Measurements from ENCODE around the gene RHBDL3. TPM values are rescaled to one million over a fixed set of nuclear protein-coding genes. Genes with fewer than 3 reads are reported as not detected.

Gene RHBDL3
- total and polyA plus RNA-seq, 7 experiments from 2014 or later = 0.07 to 0.39 TPM; not detected in 5

DNA sequence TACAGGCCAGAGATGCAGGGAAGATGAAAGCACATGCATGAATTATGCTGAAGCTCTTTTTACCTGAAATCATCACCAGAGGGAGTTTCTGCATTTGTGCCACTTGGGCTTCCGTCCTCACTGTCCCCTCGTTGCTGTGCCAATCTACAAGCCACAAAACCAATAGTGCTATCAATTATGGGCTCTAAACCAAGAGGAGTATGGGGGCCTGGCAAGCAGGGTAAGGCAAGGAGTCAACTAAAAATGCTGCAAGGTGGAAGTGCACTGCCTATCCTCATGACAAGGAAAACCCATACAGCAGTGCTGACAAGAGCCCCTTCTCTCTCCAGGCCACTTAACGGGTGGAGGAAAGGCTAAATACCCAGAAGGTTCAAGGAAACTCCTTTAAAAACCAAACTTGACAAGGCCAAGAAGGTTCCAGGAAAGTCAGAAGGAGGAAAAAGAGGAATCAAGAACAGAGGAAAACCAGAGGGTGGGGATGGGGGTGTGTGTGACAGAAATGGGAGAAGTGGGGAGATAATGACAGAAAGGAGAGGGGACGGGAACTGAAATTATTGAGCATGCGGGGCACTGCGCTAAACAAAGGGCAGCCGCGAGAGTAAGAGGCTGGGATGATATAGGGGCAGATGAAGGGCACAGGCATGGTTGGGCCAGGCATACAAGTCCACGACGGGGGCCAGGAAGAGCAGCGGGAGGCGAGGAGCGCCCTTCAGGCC is 75.7 kb downstream of the RHBDL3 start:
- H3K27ac Mint-ChIP-seq = peak overlapping the region; percentile 83 to 96 (median 92)
- H3K4me3 Mint-ChIP-seq = peak overlapping the region; percentile 83 to 94 (median 92)
- H3K9me3 Mint-ChIP-seq = no peaks in the 10 kb centered on the region
- peaks cover 0 to 12% (median 0%) of the 10 kb centered on the region in 5 donors for H3K36me3 Mint-ChIP-seq
- Histone ChIP-seq H3K4me1 (ENCODE audit: control insufficient read depth in 2 of 2, insufficient read depth in 2 of 2, low read length in 2 of 2) (peaks cover 5 to 9% of the 10 kb centered on the region in 2 donors), H3K27ac (ENCODE audit: low read depth, low read length) (peak overlapping the region; percentile 80), H3K36me3 (ENCODE audit: control insufficient read depth in 2 of 3, insufficient read depth in 3 of 3, low read length in 3 of 3) (peaks cover 0 to 27% (median 0%) of the 10 kb centered on the region in 3 experiments), H3K9me3 (ENCODE audit: control insufficient read depth in 2 of 3, low read length in 3 of 3) (no peaks in the 10 kb centered on the region), H3K27me3 (ENCODE audit: control insufficient read depth in 2 of 2, insufficient read depth in 2 of 2, low read length in 2 of 2) (no peaks in the 10 kb centered on the region), H3K4me3 (ENCODE audit: low read length) (peak overlapping the region; percentile 64)
- CTCF ChIA-PET = no interaction called here
- peak; percentile 24 to 72 (median 67) for DNase-seq
- H3K27me3 Mint-ChIP-seq = no peaks in the 10 kb centered on the region
- intact Hi-C loops (cut with micrococcal nuclease) = loop anchor here (1.0 kb wide), 4 partner anchors 9 to 88 kb away; partner anchors contain the start of gene ZNF207 (in 2 of the 2)
- peak; percentile 72 for ATAC-seq
- peaks cover 19 to 33% (median 25%) of the 10 kb centered on the region in 7 donors for H3K4me1 Mint-ChIP-seq
- POLR2A ChIA-PET = interaction anchor here (0.6 to 1.8 kb wide), 7 partner anchors 8 to 103 kb away, joined by 3 to 11 read pairs (median 4); partner anchors contain the start of genes PSMD11 and ZNF207

DNA sequence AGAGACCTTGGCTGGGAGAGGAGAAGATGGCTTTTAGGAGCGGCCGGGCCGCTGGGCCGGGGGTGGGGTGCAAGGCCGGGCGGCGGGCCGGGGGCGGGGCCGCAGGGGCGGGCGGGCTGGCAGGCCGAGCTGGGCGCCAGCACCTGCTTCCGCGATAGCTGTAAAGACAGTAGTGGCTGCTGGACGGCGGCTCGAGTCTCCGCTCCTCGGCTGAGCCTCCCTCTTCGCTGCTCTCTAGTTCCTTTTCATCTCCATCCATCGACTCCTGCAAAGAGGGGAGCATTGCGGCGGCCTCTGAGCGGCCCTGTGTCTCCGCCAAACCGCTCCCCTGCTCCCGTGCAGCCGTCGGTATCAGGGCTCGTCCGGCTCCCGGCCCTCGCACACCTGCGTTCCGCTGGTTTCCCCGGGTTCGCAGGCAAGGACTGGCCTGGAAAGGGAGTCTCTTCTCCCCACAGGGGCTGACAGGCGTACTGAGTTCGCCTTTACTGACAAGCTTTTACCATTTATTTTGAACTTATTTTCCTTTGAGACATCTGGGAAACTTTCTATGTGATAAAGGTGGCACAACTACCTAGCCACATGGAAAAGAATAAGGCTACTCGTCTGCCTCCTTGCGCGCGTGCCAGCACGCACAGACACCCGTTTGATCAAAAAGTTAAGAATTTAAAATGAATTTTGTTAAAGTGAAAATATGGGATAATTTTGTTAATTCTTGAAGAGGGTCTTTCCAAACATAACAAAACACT is 76.4 kb downstream of the RHBDL3 start, which contains the start of gene C17orf75:
Gene C17orf75, minus strand, starts transcription at position 317 of the 746 bp plus-strand sequence. Its CDS starts 34 bp downstream, at position 283.
- H3K4me1 ChIP-seq (ENCODE audit: control insufficient read depth in 2 of 2, insufficient read depth in 2 of 2, low read length in 2 of 2) = peaks cover 5 to 9% of the 10 kb centered on the region in 2 donors
- DNase-seq (peak; percentile 63 to 81 (median 76)), ATAC-seq (peak; percentile 92)
- ChIA-PET POLR2A (interaction anchor here (0.6 to 1.8 kb wide), 6 partner anchors 9 to 102 kb away, joined by 3 to 6 read pairs (median 4); partner anchors contain the start of gene PSMD11), CTCF (no interaction called here)
- H3K27ac ChIP-seq (ENCODE audit: low read depth, low read length) = peak within 1 kb of the TSS; percentile 80
- Mint-ChIP-seq H3K9me3 (no peaks in the 10 kb centered on the region), H3K4me1 (peaks cover 19 to 33% (median 25%) of the 10 kb centered on the region in 7 donors), H3K36me3 (peaks cover 0 to 10% (median 0%) of the 10 kb centered on the region in 5 donors), H3K27ac (peak within 1 kb of the TSS; percentile 83 to 96 (median 93)), H3K27me3 (no peaks in the 10 kb centered on the region), H3K4me3 (peak within 1 kb of the TSS; percentile 83 to 94 (median 92))
- H3K4me3 ChIP-seq (ENCODE audit: low read length) = peak within 1 kb of the TSS; percentile 64
- H3K9me3 ChIP-seq (ENCODE audit: control insufficient read depth in 2 of 3, low read length in 3 of 3) = no peaks in the 10 kb centered on the region
- H3K27me3 ChIP-seq (ENCODE audit: control insufficient read depth in 2 of 2, insufficient read depth in 2 of 2, low read length in 2 of 2) = no peaks in the 10 kb centered on the region
- peaks cover 0 to 22% (median 0%) of the 10 kb centered on the region in 3 experiments for H3K36me3 ChIP-seq (ENCODE audit: control insufficient read depth in 2 of 3, insufficient read depth in 3 of 3, low read length in 3 of 3)
- intact Hi-C loops (cut with micrococcal nuclease) = loop anchor here (1.0 kb wide), 5 partner anchors 8 to 102 kb away; partner anchors contain the start of genes ZNF207 (in 2 of the 2) and PSMD11 (in 1 of the 2)

DNA sequence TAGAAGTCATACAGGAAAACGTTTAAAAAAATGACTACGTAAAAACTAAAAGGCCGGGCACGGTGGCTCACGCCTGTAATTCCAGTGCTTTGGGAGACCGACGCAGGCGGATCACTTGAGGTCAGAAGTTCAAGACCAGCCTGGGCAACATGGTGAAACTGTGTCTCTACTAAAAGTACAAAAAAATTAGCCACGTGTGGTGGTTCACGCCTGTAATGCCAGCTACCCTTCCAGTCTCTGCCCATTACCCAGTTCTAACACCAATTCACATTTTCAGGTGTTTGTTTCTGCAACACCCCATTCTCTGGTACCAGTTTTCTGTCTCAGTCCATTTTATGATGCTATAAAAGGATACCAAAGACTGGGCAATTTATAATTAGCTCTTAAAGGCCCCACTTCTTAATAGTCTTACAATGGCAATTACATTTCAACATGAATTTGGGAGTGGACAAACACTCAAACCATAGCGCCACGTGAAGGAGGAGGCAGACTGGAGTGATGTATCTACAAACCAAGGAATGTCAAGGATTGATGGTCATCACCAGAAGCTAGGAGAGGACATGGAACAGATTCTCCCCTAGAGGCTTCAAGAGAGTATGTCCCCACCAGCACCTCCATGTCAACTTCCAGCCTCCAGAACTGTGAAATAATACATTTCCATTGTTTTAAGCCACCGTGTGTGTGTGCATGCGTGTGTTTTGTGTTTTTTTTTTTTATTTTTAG is 77.1 kb downstream of the RHBDL3 start:
- Histone ChIP-seq H3K27me3 (ENCODE audit: control insufficient read depth in 2 of 2, insufficient read depth in 2 of 2, low read length in 2 of 2) (no peaks in the 10 kb centered on the region), H3K27ac (ENCODE audit: low read depth, low read length) (peak overlapping the region; percentile 80), H3K9me3 (ENCODE audit: control insufficient read depth in 2 of 3, low read length in 3 of 3) (no peaks in the 10 kb centered on the region), H3K4me3 (ENCODE audit: low read length) (peak overlapping the region; percentile 64), H3K36me3 (ENCODE audit: control insufficient read depth in 2 of 3, insufficient read depth in 3 of 3, low read length in 3 of 3) (peaks cover 0 to 15% (median 0%) of the 10 kb centered on the region in 3 experiments), H3K4me1 (ENCODE audit: control insufficient read depth in 2 of 2, insufficient read depth in 2 of 2, low read length in 2 of 2) (peaks cover 5 to 9% of the 10 kb centered on the region in 2 donors)
- H3K36me3 Mint-ChIP-seq = peaks cover 0 to 8% (median 0%) of the 10 kb centered on the region in 5 donors
- ATAC-seq (no peak), DNase-seq (no peak)
- ChIA-PET CTCF (no interaction called here), POLR2A (interaction anchor here (0.9 to 1.8 kb wide), 4 partner anchors 8 to 102 kb away, joined by 3 to 6 read pairs (median 4); partner anchors contain the start of gene PSMD11)
- peak overlapping the region; percentile 83 to 94 (median 90) for H3K27ac Mint-ChIP-seq
- H3K4me3 Mint-ChIP-seq = peak overlapping the region; percentile 83 to 94 (median 92)
- no peaks in the 10 kb centered on the region for H3K27me3 Mint-ChIP-seq
- intact Hi-C loops (cut with micrococcal nuclease) = loop anchor here in 1 of 2 donors (1.0 kb wide), 1 partner anchor 102 kb away; the partner anchor contains the start of gene PSMD11
- peaks cover 19 to 33% (median 25%) of the 10 kb centered on the region in 7 donors for H3K4me1 Mint-ChIP-seq
- no peaks in the 10 kb centered on the region for H3K9me3 Mint-ChIP-seq

DNA sequence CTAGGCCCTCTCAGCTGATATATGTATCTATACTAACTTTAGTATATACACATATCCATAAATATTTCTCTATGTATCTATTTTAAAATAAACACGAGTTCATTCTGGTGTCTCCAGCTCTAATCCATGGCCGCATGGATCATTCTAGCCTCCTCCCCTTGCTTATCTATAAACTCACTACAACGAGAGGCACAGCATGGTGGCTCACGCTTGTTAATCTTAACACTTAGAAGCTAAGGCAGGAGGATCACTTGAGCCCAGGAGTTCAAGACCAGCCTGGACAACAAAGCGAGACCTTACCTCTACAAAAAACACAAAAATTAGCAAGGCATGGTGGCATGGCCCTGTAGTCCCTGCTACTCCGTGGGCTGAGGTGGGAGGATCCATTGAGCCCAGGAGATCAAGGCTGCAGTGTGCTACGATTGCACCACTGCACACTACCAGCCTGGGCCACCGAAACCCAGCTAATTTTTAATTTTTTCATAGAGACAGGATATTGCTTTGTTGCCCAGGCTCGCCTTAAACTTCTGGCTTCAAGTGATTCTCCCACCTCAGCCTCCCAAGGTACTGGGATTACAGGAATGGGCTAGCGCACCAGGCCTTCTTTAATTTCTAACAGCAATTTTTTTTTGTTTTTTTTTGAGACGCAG is 80.4 kb downstream of the RHBDL3 start:
- no peak overlapping the region for H3K4me3 ChIP-seq (ENCODE audit: low read length)
- intact Hi-C loops (cut with micrococcal nuclease) = no loop called here
- no peak for ATAC-seq
- H3K36me3 ChIP-seq (ENCODE audit: control insufficient read depth in 2 of 3, insufficient read depth in 3 of 3, low read length in 3 of 3) = peaks cover 0 to 6% (median 0%) of the 10 kb centered on the region in 3 experiments
- no peak overlapping the region for H3K27ac Mint-ChIP-seq
- no peaks in the 10 kb centered on the region for H3K27me3 Mint-ChIP-seq
- H3K36me3 Mint-ChIP-seq = peaks cover 0 to 12% (median 8%) of the 10 kb centered on the region in 5 donors
- CTCF ChIA-PET = no interaction called here
- peaks cover 15 to 40% (median 31%) of the 10 kb centered on the region in 7 donors for H3K4me1 Mint-ChIP-seq
- peak overlapping the region in 1 of 10 donors; percentile 1 for H3K4me3 Mint-ChIP-seq
- no peaks in the 10 kb centered on the region for H3K27me3 ChIP-seq (ENCODE audit: control insufficient read depth in 2 of 2, insufficient read depth in 2 of 2, low read length in 2 of 2)
- peaks cover 8 to 9% of the 10 kb centered on the region in 2 donors for H3K4me1 ChIP-seq (ENCODE audit: control insufficient read depth in 2 of 2, insufficient read depth in 2 of 2, low read length in 2 of 2)
- H3K9me3 Mint-ChIP-seq = peaks cover 0 to 5% (median 0%) of the 10 kb centered on the region in 11 donors
- no peaks in the 10 kb centered on the region for H3K9me3 ChIP-seq (ENCODE audit: control insufficient read depth in 2 of 3, low read length in 3 of 3)
- POLR2A ChIA-PET = no interaction called here
- no peak for DNase-seq
- H3K27ac ChIP-seq (ENCODE audit: low read depth, low read length) = no peak overlapping the region

DNA sequence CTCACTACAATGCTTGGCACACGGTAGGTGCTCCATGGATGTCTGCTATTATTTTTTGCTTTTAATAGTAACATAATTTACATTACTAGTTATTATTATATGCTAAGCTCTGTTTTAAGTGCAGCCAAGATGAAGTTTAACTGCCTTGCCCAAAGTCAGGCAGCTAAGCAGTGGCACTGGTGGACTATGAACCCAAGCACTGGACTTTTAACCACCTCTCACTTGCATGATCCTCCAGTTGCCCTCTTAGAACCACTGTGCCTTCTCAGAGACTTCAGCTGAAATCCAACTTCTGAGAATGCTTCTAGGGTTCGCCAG is 82.8 kb downstream of the RHBDL3 start:
- Mint-ChIP-seq H3K27me3 (no peaks in the 10 kb centered on the region), H3K27ac (peak overlapping the region in 4 of 9 donors; percentile 19 to 100 (median 71)), H3K4me1 (peaks cover 6 to 41% (median 28%) of the 10 kb centered on the region in 7 donors), H3K9me3 (peaks cover 0 to 5% (median 0%) of the 10 kb centered on the region in 11 donors), H3K4me3 (peak overlapping the region; percentile 48 to 99 (median 84)), H3K36me3 (peaks cover 0 to 21% (median 8%) of the 10 kb centered on the region in 5 donors)
- Histone ChIP-seq H3K9me3 (ENCODE audit: control insufficient read depth in 2 of 3, low read length in 3 of 3) (no peaks in the 10 kb centered on the region), H3K27me3 (ENCODE audit: control insufficient read depth in 2 of 2, insufficient read depth in 2 of 2, low read length in 2 of 2) (no peaks in the 10 kb centered on the region), H3K4me1 (ENCODE audit: control insufficient read depth in 2 of 2, insufficient read depth in 2 of 2, low read length in 2 of 2) (peaks cover 0 to 13% of the 10 kb centered on the region in 2 donors), H3K36me3 (ENCODE audit: control insufficient read depth in 2 of 3, insufficient read depth in 3 of 3, low read length in 3 of 3) (peaks cover 0 to 10% (median 3%) of the 10 kb centered on the region in 3 experiments), H3K4me3 (ENCODE audit: low read length) (no peak overlapping the region), H3K27ac (ENCODE audit: low read depth, low read length) (no peak overlapping the region)
- intact Hi-C loops (cut with micrococcal nuclease) = no loop called here
- POLR2A ChIA-PET = interaction anchor here (0.6 kb wide), 4 partner anchors 23 to 96 kb away, joined by 3 read pairs; partner anchors contain the start of gene PSMD11
- no peak for ATAC-seq
- CTCF ChIA-PET = no interaction called here
- no peak for DNase-seq
